NCI-H1694 (cell line): ENCODE data around the gene HOXA3.

Source experiments
- DNase-seq: peaks from one replicate; lab custom pipeline; 2025; lab: John Stamatoyannopoulos, UW

The HOXA3 gene

DNA sequence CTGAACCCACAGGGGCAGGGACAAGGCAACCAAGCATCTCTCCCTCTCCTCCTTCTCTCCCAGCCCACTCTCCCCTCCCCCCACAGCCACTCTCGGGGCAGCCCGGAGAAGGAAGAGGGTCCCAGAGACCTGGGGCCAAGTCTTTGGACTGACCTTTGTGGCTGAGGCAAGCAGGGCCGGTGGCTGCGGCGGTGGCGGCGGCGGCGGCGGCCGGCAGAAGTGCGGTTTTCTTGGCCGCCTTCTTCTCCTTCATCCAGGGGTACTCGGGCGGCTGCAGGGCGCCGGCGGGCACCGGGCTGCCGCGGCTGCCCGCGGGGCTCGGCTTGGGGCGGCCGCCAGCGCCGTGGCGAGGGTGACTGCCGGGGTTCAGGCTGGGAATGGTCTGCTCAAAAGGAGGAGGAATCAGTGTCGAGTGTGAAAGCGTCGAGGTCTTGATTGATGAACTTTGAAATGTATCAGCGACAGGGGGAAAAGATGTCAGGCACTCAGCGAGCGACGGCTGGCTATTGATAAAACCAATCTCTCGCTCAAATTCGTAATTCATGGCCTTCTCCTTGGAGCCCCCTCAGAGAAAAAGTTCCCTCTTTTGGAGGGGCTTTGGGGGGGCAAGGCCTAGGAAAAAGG is 50.3 kb downstream of the HOXA3 start:
- no peak for DNase-seq

DNA sequence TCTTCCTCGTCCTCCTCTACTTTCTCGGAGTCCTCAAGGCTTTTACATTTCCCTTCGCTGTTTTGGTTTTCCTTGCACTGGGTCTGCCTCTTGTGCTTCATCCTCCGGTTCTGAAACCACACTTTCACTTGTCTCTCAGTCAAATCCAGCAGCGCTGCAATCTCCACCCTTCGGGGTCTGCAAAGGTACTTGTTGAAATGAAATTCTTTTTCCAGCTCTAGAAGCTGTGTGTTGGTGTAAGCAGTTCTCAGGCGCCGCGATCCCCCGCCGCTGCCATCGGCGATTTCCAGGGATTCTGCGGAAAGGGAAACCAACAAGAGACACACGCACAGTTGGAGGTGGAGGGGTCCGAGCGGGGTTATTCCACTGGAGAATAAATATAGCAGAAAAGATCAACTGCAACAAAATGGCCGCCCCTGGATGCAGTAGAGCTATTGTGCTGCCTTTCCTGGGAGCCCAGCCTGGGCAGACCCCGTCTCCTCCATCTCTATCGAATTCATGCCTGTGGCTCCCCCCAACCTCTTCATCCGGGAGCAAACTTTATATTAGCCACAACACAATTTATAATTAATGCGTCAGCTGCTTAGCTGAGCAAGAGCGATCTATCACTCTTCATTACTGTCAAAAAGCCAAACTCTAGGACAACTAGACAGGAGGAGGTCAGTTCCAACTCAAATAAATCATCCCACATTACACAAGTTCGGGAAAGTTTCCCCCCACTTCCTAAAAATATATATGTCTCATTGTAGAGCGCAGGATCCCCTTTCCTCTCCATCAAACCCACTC is 51.0 kb downstream of the HOXA3 start:
- no peak for DNase-seq

DNA sequence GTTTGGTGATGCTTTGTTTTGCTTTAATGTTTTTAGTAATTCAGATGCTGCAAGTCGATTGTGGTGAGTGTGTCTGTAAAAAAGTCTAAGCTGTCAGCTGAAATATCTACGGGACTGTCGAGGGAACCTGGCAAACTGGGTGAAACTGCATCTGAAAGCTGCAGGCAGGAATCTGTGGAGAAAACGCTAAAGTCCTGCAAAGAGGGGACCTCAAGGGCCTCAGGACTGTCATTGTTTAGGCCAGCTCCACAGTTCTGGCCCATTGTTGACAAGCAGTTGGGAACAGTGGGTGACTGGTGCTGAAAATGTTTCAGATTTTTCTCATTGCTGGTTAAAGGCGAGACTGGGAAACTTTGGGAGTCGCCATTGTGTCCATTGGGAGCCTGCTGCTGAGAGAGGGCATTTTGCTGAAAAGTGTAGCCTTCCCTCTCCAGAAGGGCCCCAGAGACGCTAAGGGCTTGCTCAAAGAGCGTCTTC is 51.7 kb downstream of the HOXA3 start:
- no peak for DNase-seq

DNA sequence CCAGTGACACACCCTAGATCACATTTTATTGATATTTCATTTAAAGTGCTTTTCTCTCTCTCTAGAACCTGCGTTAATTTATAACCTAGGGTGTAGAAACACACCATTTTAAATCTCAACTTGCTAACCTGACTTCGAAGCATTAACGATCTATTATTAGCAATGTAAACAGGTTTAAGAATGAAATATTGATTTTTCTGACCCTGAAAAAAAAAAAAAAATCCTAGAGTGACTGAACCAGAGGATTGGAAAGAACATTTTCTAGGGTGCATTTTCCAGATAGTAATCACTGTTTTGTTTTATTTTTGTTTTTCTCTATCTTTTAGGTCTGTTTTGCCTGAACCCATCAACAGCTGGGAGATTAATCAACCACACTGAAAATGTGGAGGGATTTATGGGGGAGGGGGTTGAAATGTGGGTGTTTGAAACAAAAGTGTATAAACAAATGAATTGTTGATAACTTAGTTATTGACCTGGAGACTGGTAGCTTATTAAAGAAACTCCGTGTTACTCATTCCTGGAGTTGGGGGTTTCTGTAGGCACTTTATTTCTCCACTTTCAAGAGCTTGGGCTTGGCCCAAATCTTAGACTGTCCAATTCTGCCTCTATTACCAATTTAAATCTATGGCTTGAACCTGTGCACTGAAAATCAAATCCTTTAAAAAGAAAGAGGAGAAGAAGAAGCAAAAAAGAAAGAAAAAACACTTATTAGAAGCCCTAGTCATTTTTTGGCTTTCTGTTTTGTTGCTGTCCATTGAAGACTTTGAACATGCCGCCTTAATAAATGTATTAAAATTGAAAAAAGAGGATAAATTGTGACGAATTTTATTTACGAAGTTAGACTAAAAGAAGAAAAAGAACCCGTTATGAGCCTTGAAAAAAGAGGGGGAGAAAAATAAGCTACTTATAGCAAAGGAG is 52.7 kb downstream of the HOXA3 start:
- DNase-seq: no peak

DNA sequence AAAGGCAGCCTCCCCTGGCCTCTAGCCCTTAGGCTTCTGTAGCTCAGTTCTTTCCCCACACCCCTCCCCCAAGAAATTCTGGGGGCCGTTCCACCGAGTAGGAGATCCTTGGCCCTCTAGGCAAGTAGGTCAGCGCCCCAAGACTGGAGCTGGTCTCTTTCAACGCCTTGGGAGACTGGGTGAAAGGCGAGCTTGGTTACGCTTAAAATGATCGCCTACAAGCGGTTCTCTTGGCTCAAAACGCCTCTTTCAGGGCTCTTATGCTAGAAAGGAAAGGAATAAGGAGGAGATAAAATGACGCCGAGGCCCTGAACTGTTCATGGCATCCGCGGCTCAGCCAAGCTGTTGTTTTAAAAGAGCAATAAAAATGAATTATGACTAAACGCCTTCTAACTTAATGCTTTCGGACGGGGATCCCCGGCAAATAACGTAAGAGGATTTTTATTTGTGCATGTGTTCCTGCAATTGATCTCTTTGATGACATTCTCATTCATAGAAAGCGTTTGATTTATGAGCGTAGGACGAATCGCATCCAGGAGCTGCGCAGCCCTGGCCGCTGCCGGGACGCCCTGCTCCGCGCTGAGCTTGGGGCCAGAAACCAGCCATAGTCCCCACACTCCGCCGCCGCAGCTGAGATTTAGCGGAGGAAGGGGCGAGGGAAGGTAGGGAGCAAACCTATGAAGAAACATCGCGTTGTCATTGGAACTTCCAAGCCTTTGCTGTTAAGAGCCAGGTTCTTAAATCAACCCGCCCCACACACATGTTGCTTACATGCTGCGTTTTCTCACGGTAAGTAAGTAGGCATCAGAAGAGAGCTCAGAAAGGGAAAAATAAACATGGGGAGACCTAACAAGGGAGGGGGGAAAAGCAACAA is 53.6 kb downstream of the HOXA3 start:
- no peak for DNase-seq

DNA sequence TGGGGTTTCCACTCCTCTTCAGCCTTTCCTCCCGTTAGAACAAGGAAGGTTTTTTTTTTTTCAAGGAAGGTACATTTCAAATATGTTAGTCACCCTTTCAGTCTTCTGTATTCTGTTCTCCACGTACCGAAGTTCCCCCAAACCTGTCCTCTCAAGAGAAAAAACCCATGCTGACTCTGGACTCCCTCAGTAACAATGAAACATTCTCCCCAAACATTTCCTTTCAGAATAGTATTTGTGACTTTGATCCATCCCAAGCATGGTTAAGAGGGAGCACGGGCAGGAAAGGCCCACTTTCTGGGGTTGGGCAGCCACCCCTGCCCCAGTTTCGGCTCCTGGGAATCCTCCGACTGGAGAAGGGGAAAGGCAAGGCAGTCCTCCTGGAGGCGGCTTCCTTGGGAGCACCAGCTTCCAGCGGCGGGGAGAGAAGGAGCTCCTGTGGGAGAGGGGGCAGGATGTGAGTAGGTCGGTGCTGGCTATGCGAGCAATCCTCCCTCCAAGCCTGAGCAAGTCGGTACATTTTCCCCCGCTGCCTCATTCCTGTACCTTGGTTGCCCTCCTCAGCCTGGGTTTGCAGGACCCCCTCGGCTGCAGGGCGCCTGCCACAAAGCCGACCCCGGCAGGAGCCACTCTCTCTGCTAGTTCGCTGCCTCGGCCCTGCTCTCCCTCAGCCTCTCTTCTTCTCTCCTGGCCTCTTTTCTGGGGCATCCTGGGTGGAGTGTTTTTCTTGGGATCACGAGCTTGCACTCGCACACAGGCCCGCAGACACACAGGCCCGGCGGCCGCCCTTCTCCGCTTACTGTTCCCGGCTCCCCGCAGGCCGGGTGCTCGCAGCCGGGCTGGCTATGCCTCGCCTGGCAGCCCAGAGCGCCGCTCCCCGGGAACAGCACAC is 54.5 kb downstream of the HOXA3 start:
- DNase-seq: no peak

DNA sequence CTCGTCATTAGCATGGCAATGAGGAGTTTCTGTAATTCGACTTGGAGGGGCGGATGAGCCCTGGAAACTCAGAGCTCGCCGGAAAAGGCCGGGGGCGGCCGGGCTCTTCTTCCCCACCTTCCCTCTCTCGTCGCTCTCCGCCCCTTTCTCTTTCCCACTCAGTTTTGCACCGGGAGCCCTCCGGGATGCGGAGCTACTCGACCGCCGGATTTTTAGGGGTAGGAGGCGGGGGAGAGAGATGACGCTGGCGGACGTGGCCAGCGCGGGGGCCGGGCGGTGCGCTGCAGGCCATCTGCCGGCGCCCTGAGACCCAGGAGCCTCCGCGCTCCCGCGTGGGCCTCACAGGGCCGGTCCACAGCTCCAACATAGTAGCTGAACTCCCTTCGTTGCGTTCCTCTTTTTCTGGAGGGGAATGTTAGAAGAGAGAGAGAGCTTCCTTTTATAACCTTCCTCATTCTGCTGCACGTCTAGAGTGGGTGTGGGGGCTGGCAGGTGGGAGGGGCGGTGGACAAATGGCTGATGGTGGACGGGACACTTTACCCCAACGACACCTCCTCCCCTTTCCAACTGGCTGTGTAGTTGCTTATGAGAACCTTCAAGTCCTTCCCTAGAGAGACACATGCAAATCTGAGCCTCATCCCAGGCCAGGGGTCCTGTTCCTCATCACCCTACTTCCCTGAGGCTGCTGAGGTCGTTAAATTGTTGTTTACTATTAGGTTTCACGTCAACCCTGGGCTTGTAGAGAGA is 55.4 kb downstream of the HOXA3 start:
- DNase-seq: no peak

DNA sequence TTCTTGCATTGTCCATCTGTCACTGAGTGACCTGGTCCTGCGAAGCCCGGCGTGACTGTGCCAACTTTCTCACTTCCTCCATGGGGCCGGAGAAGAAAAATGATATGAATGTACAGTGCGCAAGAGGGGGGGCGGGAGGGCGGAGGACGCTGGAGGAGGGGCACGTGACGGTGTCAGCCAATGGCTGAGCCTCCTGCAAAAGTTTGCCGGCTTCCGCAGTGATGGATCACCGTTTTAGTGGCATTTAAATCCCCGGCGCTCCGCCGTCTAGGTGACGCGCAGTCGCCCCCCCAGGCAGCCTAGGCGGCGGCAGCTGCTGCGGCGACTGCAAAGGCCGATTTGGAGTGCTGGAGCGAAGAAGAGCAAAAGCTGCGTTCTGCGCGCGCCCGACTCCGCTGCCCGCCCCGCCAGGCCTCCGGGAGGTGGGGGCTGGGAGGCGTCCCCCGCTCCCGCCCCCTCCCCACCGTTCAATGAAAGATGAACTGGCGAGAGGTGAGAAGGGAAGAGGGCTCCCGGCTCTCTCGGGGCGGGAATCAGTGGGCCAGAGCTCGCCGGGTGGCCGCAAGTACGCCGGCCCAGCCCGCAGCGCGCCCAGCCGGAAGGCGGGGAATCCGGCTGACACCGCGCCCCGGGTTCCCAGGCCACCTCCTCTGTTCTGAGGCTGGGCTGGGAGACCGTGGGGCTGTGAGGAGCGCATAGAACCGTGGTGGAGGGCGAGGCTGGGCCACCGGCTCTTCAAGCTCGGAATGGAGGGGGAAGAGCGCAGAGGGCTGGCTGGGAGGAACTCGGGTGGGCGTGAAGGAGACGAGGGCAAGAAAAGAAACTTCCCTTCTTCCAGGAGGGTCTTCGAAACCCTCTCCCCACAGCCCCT is 56.3 kb downstream of the HOXA3 start, which contains the start of gene HOXA1:
TSS of gene HOXA1 (minus strand) at position 104 of the 871 bp plus-strand sequence. CDS start at position 16, 88 bp downstream.
- peak; percentile 58 for DNase-seq

DNA sequence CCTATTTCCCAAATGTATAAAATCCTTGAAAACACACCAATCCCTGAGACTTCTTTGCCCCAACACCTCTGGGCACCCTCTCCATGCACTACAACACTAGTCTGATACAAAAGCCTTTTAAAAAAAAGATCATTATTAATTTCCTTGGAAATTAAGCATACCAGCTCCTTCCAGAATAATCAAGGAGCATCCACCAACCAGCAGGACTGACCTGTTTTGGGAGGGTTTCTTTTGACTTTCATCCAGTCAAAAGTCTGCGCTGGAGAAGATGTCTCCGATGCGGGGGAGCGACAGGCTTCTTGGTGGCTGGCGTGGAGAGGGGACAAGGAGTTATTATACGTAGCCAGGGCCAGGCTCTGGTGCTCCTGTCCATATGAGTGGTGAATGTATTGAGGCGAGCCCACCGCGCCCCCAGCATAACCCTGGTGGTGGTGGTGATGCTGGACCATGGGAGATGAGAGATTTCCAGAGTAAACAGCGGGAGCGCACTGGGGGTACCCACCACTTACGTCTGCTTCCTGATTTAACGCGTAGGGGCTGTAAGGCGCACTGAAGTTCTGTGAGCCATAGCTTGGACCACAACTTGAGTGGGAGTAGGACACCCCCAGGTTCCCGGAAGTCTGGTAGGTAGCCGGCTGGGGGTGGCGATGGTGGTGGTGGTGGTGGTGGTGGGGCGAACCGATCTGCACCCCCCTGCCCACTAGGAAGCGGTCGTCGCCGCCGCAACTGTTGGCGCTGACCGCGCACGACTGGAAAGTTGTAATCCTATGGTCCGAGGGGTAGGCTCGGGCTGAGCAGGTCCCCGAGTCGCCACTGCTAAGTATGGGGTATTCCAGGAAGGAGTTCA is 57.1 kb downstream of the HOXA3 start:
- DNase-seq: no peak

DNA sequence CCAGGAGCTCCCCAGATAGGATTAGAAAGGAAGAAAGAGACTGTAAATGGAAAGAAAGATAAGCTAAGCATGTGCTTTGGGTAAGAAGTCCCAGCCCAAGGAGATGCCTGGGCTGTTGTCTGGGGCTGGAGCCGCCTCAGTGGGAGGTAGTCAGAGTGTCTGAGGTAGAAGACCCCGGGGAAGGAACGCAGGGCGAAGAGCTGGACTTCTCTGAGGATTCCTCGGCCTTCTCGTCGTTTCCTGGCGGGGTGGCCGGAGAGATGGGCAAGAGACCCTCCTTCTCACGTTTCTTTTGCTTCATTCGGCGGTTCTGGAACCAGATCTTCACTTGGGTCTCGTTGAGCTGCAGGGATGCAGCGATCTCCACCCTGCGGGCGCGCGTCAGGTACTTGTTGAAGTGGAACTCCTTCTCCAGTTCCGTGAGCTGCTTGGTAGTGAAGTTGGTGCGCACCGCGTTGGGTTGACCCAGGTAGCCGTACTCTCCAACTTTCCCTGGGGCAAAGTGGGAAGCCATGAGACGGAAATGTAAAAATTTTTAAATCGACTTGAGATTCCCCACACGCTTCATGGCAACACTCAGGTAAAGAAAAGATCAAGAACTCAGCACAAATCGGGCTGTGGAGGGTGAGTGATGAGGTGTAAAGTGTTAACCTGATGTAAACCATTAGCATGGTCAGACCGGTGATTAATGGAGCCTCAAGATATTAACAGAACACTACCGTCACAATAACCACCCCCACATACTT is 57.9 kb downstream of the HOXA3 start:
- no peak for DNase-seq

DNA sequence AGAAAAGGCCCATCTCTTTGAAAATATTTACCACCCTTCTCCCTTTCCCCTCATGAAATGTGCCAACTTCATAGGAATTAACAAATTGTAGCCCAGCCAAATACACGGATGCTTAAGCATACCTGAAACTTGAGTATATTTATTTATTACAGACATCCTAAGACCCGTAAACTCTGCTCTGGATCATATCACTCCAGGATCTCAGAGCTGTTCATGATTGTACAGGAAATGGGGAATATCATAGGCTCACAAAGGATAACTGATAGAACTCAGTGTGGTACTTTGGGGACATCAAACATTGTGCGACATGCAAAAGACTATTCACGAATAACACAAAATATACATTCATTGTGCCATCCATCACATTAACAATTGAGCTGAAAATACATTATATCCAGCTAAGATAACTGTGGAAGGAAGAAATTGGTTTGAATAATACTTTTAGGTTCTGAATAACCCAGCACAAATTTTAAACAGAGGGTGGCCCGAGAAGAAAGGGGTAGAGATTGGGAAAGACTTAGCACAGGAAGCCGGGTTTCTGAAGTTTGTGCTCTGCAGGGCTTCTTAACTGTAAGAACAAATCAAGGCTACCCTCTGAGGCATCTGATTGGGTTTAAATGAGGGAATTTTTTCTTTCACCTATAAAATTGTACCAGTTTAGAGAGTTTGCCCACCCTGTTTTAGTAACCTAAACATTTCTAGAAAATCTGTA is 59.0 kb downstream of the HOXA3 start:
- no peak for DNase-seq

DNA sequence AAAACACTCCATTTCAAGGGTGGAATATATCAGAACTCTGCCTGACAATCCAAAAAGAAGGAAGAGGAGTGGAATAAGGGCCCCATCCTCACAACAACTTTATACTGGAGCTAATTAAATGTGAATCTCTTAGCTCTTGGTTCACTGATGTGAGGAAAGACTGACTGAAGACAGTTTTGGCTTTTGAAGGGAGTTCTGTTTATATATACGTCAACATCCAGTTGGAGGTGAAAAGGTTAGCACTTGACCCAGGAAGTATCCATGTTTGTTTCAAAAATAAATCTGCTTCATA is 59.6 kb downstream of the HOXA3 start:
- no peak for DNase-seq

DNA sequence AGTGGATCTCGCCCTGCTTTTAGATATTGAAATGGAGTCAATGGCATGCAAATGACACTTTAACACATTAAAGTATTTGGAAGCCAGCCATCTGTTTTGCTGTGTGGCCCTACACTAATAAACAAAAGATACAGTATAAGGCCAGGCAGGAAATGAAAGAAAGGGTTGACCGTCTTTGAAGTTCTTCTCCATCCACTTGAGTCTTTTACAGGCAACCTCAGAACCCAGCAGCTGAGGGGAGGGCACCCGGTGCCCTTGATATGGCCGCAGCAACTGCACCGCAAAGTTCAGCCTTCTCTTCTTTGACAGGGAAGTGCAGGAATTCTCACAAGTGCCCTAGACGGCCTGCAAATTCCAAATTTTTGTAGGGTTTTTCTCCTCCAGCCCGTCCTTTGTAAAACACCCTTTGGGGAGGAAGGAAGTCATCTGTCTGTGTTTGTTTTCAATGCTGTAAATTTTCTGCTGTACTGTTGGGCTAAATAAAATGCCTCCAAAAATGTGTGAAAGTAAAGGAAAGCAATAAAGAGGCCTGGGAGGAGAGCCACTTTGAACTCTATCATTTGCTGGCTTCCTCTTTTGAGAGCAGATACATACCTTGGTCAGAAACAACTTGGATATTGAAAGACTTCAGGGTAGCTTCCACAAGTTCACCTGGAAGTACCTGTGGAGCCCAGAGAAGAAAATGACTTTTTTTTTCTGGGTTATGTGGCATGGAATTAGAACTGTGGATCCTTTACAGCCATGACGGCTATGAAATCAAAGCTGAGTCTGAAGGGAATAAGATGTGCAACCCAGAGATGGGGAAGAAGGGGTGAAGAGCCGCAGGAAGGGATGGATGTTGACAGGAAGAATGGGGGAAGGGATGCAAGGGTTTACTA is 60.2 kb downstream of the HOXA3 start:
- no peak for DNase-seq

DNA sequence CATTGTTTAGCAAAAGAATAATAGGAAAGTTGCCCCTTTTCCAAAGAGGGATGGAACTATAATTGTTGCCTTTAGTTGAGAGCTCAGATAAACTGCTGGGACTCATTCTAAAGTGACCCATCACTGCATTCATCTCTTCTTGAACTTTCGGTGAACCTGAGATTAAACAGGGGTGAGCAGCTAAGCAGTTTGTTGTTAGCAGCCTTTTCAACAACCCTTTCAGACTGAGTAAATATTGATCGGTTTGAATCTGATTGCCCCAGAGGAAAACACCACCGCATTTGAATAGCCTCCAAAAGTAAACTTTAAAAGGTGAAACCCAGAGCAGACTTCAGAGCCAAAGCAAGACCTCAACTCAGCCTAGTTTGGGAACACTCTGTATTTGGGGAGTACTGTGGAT is 61.3 kb downstream of the HOXA3 start:
- no peak for DNase-seq
